Liver (tissue), 9 donors: ENCODE data around the gene ANKRD13D. TPM values are rescaled to one million over a fixed set of nuclear protein-coding genes. Genes with fewer than 3 reads are reported as not detected.

Experiments used
- DNase-seq: peaks from one replicate; pipeline ENCODE4 v3.0.0-alpha.2; 2017; ENCODE audit warnings: low spot score
- H3K27ac ChIP-seq, 2 donors: one replicate each; pipeline ENCODE4 v1.7.0; 2013; ENCODE audit warnings: inconsistent platforms in 2 of 2, low read length in 2 of 2, control low read depth in 1 of 2, low read depth in 1 of 2, mild to moderate bottlenecking in 1 of 2
- H3K27me3 ChIP-seq, 4 donors: one replicate each; pipeline versions ENCODE4 v1.6.1 to v1.7.0; 2013; ENCODE audit warnings: low read length in 3 of 4, inconsistent platforms in 1 of 4, mild to moderate bottlenecking in 1 of 4, moderate library complexity in 1 of 4; ENCODE audit not compliant: control insufficient read depth in 4 of 4, insufficient read depth in 4 of 4
- H3K36me3 ChIP-seq, 4 donors: one replicate each; pipeline versions ENCODE4 v1.6.1 to v1.7.0; 2013; ENCODE audit warnings: low read length in 3 of 4, mild to moderate bottlenecking in 3 of 4, low read depth in 1 of 4, moderate library complexity in 1 of 4; ENCODE audit not compliant: control insufficient read depth in 4 of 4, insufficient read depth in 3 of 4
- H3K4me1 ChIP-seq, 4 donors: one replicate each; pipeline versions ENCODE4 v1.6.1 to v1.7.0; 2013; ENCODE audit warnings: low read length in 3 of 4, mild to moderate bottlenecking in 3 of 4, moderate library complexity in 1 of 4; ENCODE audit not compliant: control insufficient read depth in 4 of 4, insufficient read depth in 4 of 4
- H3K4me3 ChIP-seq, 3 donors: one replicate each; pipeline versions ENCODE4 v1.6.1 to v1.7.0; 2013; ENCODE audit warnings: low read length in 3 of 3, control low read depth in 1 of 3, low read depth in 1 of 3, mild to moderate bottlenecking in 1 of 3
- H3K9ac ChIP-seq, 2 donors: one replicate each; pipeline ENCODE4 v1.7.0; 2013; ENCODE audit warnings: low read length in 2 of 2, mild to moderate bottlenecking in 2 of 2, moderate library complexity in 2 of 2, control low read depth in 1 of 2, low read depth in 1 of 2
- H3K9me3 ChIP-seq, 4 donors: one replicate each; pipeline versions ENCODE4 v1.6.1 to v1.7.0; 2013; ENCODE audit warnings: low read length in 3 of 4; ENCODE audit not compliant: control insufficient read depth in 4 of 4
- ATF3 ChIP-seq: IDR thresholded peaks from 2 replicates; pipeline ENCODE4 v1.6.1; 2016; ENCODE audit warnings: antibody characterized with exemption
- CTCF ChIP-seq: fragments of 150-350 bp; IDR thresholded peaks from 2 replicates; pipeline ENCODE4 v1.5.1; 2017; ENCODE audit warnings: improper control_type of control experiment, low read depth, low read length; ENCODE audit not compliant: missing input control
- EGR1 ChIP-seq, 2 donors: IDR thresholded peaks; 2 replicates each; pipeline ENCODE4 v1.6.1; 2016 to 2018; ENCODE audit warnings: antibody characterized with exemption in 2 of 2, low read depth in 2 of 2
- FOXA1 ChIP-seq: IDR thresholded peaks from 2 replicates; pipeline ENCODE4 v1.6.1; 2016; ENCODE audit warnings: antibody characterized with exemption
- GABPA ChIP-seq, 2 donors: IDR thresholded peaks in 1 of 2; conservative IDR thresholded peaks in 1 of 2; 2 replicates each; pipeline ENCODE4 v1.6.1; 2016; ENCODE audit warnings: antibody characterized with exemption in 2 of 2, mild to moderate bottlenecking in 1 of 2, moderate library complexity in 1 of 2
- HNF4A ChIP-seq, 2 donors: conservative IDR thresholded peaks; 2 replicates each; pipeline ENCODE4 v1.6.1; 2016; ENCODE audit warnings: antibody characterized with exemption in 2 of 2, mild to moderate bottlenecking in 2 of 2
- HNF4G ChIP-seq: IDR thresholded peaks from 2 replicates; pipeline ENCODE4 v1.6.1; 2016; ENCODE audit warnings: antibody characterized with exemption
- JUND ChIP-seq, 2 donors: IDR thresholded peaks; 2 replicates each; pipeline ENCODE4 v1.6.1; 2016; ENCODE audit warnings: antibody characterized with exemption in 2 of 2
- MAX ChIP-seq: IDR thresholded peaks from 2 replicates; pipeline ENCODE4 v1.6.1; 2016; ENCODE audit warnings: antibody characterized with exemption
- NR2F2 ChIP-seq: IDR thresholded peaks from 2 replicates; pipeline ENCODE4 v1.6.1; 2016; ENCODE audit warnings: antibody characterized with exemption
- RAD21 ChIP-seq, 2 donors: IDR thresholded peaks; 2 replicates each; pipeline ENCODE4 v1.6.1; 2016; ENCODE audit warnings: antibody characterized with exemption in 2 of 2, mild to moderate bottlenecking in 2 of 2
- REST ChIP-seq: IDR thresholded peaks from 2 replicates; pipeline ENCODE4 v1.6.1; 2016; ENCODE audit warnings: antibody characterized with exemption, mild to moderate bottlenecking
- RXRA ChIP-seq, 2 donors: IDR thresholded peaks; 2 replicates each; pipeline ENCODE4 v1.6.1; 2017 to 2018; ENCODE audit warnings: antibody characterized with exemption in 2 of 2, mild to moderate bottlenecking in 1 of 2
- SP1 ChIP-seq: IDR thresholded peaks from 2 replicates; pipeline ENCODE4 v1.6.1; 2018; ENCODE audit warnings: antibody characterized with exemption, mild to moderate bottlenecking
- TAF1 ChIP-seq: conservative IDR thresholded peaks from 2 replicates; pipeline ENCODE4 v1.6.1; 2016; ENCODE audit warnings: antibody characterized with exemption, mild to moderate bottlenecking
- YY1 ChIP-seq: IDR thresholded peaks from 2 replicates; pipeline ENCODE4 v1.6.1; 2016; ENCODE audit warnings: antibody characterized with exemption, mild to moderate bottlenecking
- ZBTB33 ChIP-seq: IDR thresholded peaks from 2 replicates; pipeline ENCODE4 v1.6.1; 2016; ENCODE audit warnings: antibody characterized with exemption
- WGBS: extraction: QIAGEN DNeasy Blood & Tissue Kit; methylation state at CpG from one replicate; pipeline ENCODE4 v1.1.7; 2013; 5-methylcytosine and 5-hydroxymethylcytosine counted together
- polyA plus RNA-seq, 2 donors: library from polyadenylated mRNA; stranded (reverse) in 1 of 2; unstranded in 1 of 2; fragments of 200-250 nt in 1 of 2; fragments of >200 nt in 1 of 2; fragmentation: Nextera tagmentation in 1 of 2; extraction: Ambion mirVana in 1 of 2; gene quantifications; one replicate each; pipeline versions ENCODE4 v1.2.1 to v1.2.3, GENCODE V29; 2013 to 2015
- total RNA-seq, 2 donors: library from RNA; depleted of rRNA; stranded (reverse); fragments of >200 nt; gene quantifications; one replicate each; pipeline ENCODE4 v1.2.3, GENCODE V29; 2014
- donor health status: healthy.
- donor health status: healthy.
- donor health status: healthy.
- donor health status: healthy.
- donor health status: healthy.

ANKRD13D gene
- total and polyA plus RNA-seq, 4 donors = 5.5 to 15.0 (median 5.9) TPM

GRCh38 chr11:67264877-67265632 lies 24.0 kb upstream of the ANKRD13D start:
- Histone ChIP-seq H3K4me3 (no peak overlapping the region), H3K27ac (no peak overlapping the region), H3K27me3 (no peaks in the 10 kb centered on the region), H3K4me1 (peaks cover 15 to 62% (median 46%) of the 10 kb centered on the region in 4 donors), H3K9me3 (no peaks in the 10 kb centered on the region), H3K36me3 (no peaks in the 10 kb centered on the region), H3K9ac (no peak overlapping the region)
- DNase-seq = no peak
- TF ChIP-seq YY1 = no peak
- TF ChIP-seq MAX = no peak
- no peak for TF ChIP-seq REST
- TF ChIP-seq ZBTB33 = no peak
- TF ChIP-seq CTCF = no peak
- TF ChIP-seq EGR1 (IDR thresholded peaks at IDR 0.05; ENCODE audit: low read depth in 2 of 2) = no peak
- no peak for TF ChIP-seq RXRA (IDR thresholded peaks at IDR 0.05)
- TF ChIP-seq RAD21 (IDR thresholded peaks at IDR 0.05) = no peak
- TF ChIP-seq TAF1 = no peak
- no peak for TF ChIP-seq SP1
- no peak for TF ChIP-seq JUND (IDR thresholded peaks at IDR 0.05)
- no peak for TF ChIP-seq HNF4A (conservative IDR thresholded peaks at IDR 0.05)
- TF ChIP-seq FOXA1 = no peak
- TF ChIP-seq GABPA (IDR thresholded peaks at IDR 0.05 in 1 of 2, conservative IDR thresholded peaks at IDR 0.05 in 1 of 2) = no peak
- TF ChIP-seq ATF3 = no peak
- no peak for TF ChIP-seq HNF4G
- TF ChIP-seq NR2F2 = no peak
- WGBS = 94% methylated on average over 7 of the region's 7 CpGs
